Astrocyte (in vitro differentiated cells and primary cell): ENCODE measurements around the gene ACYP2. TPM values are rescaled to one million over a fixed set of nuclear protein-coding genes. Genes with fewer than 3 reads are reported as not detected.

ENCODE experiments used
- DNase-seq: peaks from one replicate; pipeline ENCODE4 v3.0.0-alpha.2; 2010; ENCODE audit warnings: low read depth
- FAIRE-seq: peaks from 2 replicates; lab custom pipeline; 2011; peaks lifted over from hg19 to GRCh38; lab: Jason Lieb, UNC
- H2AFZ ChIP-seq: 2 replicates; pipeline ENCODE4 v1.6.0; 2012; ENCODE audit warnings: low read depth, low read length, inconsistent platforms
- H3K27ac ChIP-seq: 2 replicates; pipeline ENCODE4 v1.5.1; 2011; ENCODE audit warnings: low read depth, low read length, inconsistent platforms
- H3K27me3 ChIP-seq: 2 replicates; pipeline ENCODE4 v1.6.0; 2011; ENCODE audit warnings: low read length, inconsistent platforms; ENCODE audit not compliant: insufficient read depth
- H3K36me3 ChIP-seq: 2 replicates; pipeline ENCODE4 v1.5.1; 2011; ENCODE audit warnings: low read length, inconsistent platforms; ENCODE audit not compliant: insufficient read depth
- H3K4me1 ChIP-seq: 2 replicates; pipeline ENCODE4 v1.5.1; 2011; ENCODE audit warnings: low read length, inconsistent platforms; ENCODE audit not compliant: insufficient read depth
- H3K4me2 ChIP-seq: 2 replicates; pipeline ENCODE4 v1.6.0; 2012; ENCODE audit warnings: low read length, inconsistent platforms
- H3K4me3 ChIP-seq: 2 replicates; pipeline ENCODE4 v1.5.1; 2011; ENCODE audit warnings: low read depth, mild to moderate bottlenecking, low read length, inconsistent platforms; ENCODE audit not compliant: insufficient read depth
- H3K79me2 ChIP-seq: 2 replicates; pipeline ENCODE4 v1.6.0; 2012; ENCODE audit warnings: mild to moderate bottlenecking, low read length, inconsistent platforms; ENCODE audit not compliant: insufficient read depth
- H3K9ac ChIP-seq: 2 replicates; pipeline ENCODE4 v1.6.0; 2012; ENCODE audit warnings: mild to moderate bottlenecking, low read length, inconsistent platforms
- H3K9me3 ChIP-seq: 2 replicates; pipeline ENCODE4 v1.5.1; 2012; ENCODE audit warnings: low read depth, mild to moderate bottlenecking, low read length, inconsistent platforms; ENCODE audit not compliant: insufficient read depth
- H4K20me1 ChIP-seq: 2 replicates; pipeline ENCODE4 v1.6.0; 2012; ENCODE audit warnings: low read length, inconsistent platforms; ENCODE audit not compliant: insufficient read depth
- H3K27ac Mint-ChIP-seq: one replicate; pipeline ENCODE4 v1.8.0; 2021; ENCODE audit warnings: mild to moderate bottlenecking, mixed read lengths; ENCODE audit not compliant: unreplicated experiment
- H3K27me3 Mint-ChIP-seq: one replicate; pipeline ENCODE4 v1.8.0; 2021; ENCODE audit warnings: low read depth, mixed read lengths; ENCODE audit not compliant: unreplicated experiment
- H3K36me3 Mint-ChIP-seq: one replicate; pipeline ENCODE4 v1.8.0; 2021; ENCODE audit warnings: low read depth, mixed read lengths; ENCODE audit not compliant: unreplicated experiment
- H3K4me1 Mint-ChIP-seq: one replicate; pipeline ENCODE4 v1.8.0; 2021; ENCODE audit warnings: low read depth, mixed read lengths; ENCODE audit not compliant: unreplicated experiment
- H3K4me3 Mint-ChIP-seq: one replicate; pipeline ENCODE4 v1.8.0; 2021; ENCODE audit warnings: mild to moderate bottlenecking, moderate library complexity, mixed read lengths; ENCODE audit not compliant: unreplicated experiment
- H3K9me3 Mint-ChIP-seq: one replicate; pipeline ENCODE4 v1.8.0; 2021; ENCODE audit warnings: mild to moderate bottlenecking, mixed read lengths; ENCODE audit not compliant: unreplicated experiment
- CTCF ChIP-seq: IDR thresholded peaks from 2 replicates; pipeline ENCODE4 v1.5.1; 2011; ENCODE audit warnings: low read depth, mild to moderate bottlenecking, inconsistent platforms, low read length, moderate library complexity; ENCODE audit not compliant: insufficient read depth
- EZH2 ChIP-seq: IDR thresholded peaks from 2 replicates; pipeline ENCODE4 v1.6.1; 2012; ENCODE audit warnings: mild to moderate bottlenecking, low read length, inconsistent platforms; ENCODE audit not compliant: insufficient read depth
- total RNA-seq: library from RNA; stranded (reverse); gene quantifications from 2 replicates; pipeline ENCODE4 v1.2.1, GENCODE V29; 2021

The ACYP2 gene
- total RNA-seq, 1 donor from 2014 or later: 6.8 TPM

- H2AFZ ChIP-seq: no peak overlapping the region
- H3K4me1 Mint-ChIP-seq: no peaks in the 10 kb centered on the region
- no peak overlapping the region for H3K27ac ChIP-seq
- H3K9me3 Mint-ChIP-seq: no peaks in the 10 kb centered on the region
- H3K4me1 ChIP-seq: no peaks in the 10 kb centered on the region
- no peaks in the 10 kb centered on the region for H4K20me1 ChIP-seq
- TF ChIP-seq CTCF (no peak), EZH2 (no peak)
- H3K9ac ChIP-seq: no peak overlapping the region
- no peaks in the 10 kb centered on the region for H3K9me3 ChIP-seq
- FAIRE-seq (no peak), DNase-seq (no peak)
- no peak overlapping the region for H3K4me3 Mint-ChIP-seq
- no peaks in the 10 kb centered on the region for H3K36me3 ChIP-seq
- H3K79me2 ChIP-seq: no peaks in the 10 kb centered on the region
- no peak overlapping the region for H3K4me3 ChIP-seq
- H3K27ac Mint-ChIP-seq: no peak overlapping the region
- peaks cover 3% of the 10 kb centered on the region for H3K27me3 Mint-ChIP-seq
- H3K27me3 ChIP-seq: no peaks in the 10 kb centered on the region
- H3K4me2 ChIP-seq: no peak overlapping the region
- no peaks in the 10 kb centered on the region for H3K36me3 Mint-ChIP-seq
Observed at GRCh38 chr2:54194761-54195750, 79.6 kb downstream of the ACYP2 start.

- H4K20me1 ChIP-seq: no peaks in the 10 kb centered on the region
- no peak overlapping the region for H3K9ac ChIP-seq
- no peaks in the 10 kb centered on the region for H3K79me2 ChIP-seq
- H3K27me3 Mint-ChIP-seq: no peaks in the 10 kb centered on the region
- no peak overlapping the region for H2AFZ ChIP-seq
- no peak overlapping the region for H3K4me3 ChIP-seq
- no peaks in the 10 kb centered on the region for H3K9me3 ChIP-seq
- no peak overlapping the region for H3K27ac Mint-ChIP-seq
- TF ChIP-seq CTCF (no peak), EZH2 (no peak)
- H3K4me1 ChIP-seq: no peaks in the 10 kb centered on the region
- DNase-seq (no peak), FAIRE-seq (no peak)
- H3K4me2 ChIP-seq: no peak overlapping the region
- H3K27me3 ChIP-seq: no peaks in the 10 kb centered on the region
- no peaks in the 10 kb centered on the region for H3K36me3 Mint-ChIP-seq
- H3K4me3 Mint-ChIP-seq: no peak overlapping the region
- no peaks in the 10 kb centered on the region for H3K9me3 Mint-ChIP-seq
- no peaks in the 10 kb centered on the region for H3K36me3 ChIP-seq
- H3K27ac ChIP-seq: no peak overlapping the region
- no peaks in the 10 kb centered on the region for H3K4me1 Mint-ChIP-seq
Observed at GRCh38 chr2:54196646-54197045, 81.2 kb downstream of the ACYP2 start.

GRCh38 chr2:54204476-54204875, 89.1 kb downstream of the ACYP2 start:
- DNase-seq (no peak), FAIRE-seq (no peak)
- Mint-ChIP-seq H3K4me1 (peaks cover 22% of the 10 kb centered on the region), H3K9me3 (no peaks in the 10 kb centered on the region), H3K4me3 (no peak overlapping the region), H3K27ac (no peak overlapping the region), H3K36me3 (no peaks in the 10 kb centered on the region), H3K27me3 (no peaks in the 10 kb centered on the region)
- Histone ChIP-seq H3K9ac (no peak overlapping the region), H3K36me3 (no peaks in the 10 kb centered on the region), H3K79me2 (no peaks in the 10 kb centered on the region), H3K9me3 (no peaks in the 10 kb centered on the region), H3K27ac (no peak overlapping the region), H3K4me3 (no peak overlapping the region), H3K27me3 (no peaks in the 10 kb centered on the region), H3K4me2 (no peak overlapping the region), H3K4me1 (peaks cover 21% of the 10 kb centered on the region), H2AFZ (no peak overlapping the region), H4K20me1 (no peaks in the 10 kb centered on the region)
- TF ChIP-seq CTCF (no peak), EZH2 (no peak)
